ENCODE measurements around the gene MBTPS2.
"Not testable (repeated sequence)": the region's sequence is repeated elsewhere in the genome, so short reads cannot be mapped to it uniquely, and the experiment has no call there.

The MBTPS2 gene

GRCh38 chrX:21856504-21856903 lies 17.1 kb downstream of the MBTPS2 start:
- DNase-seq (ENCODE audit: low read depth in 1 of 2, low spot score in 1 of 2), result no peak

DNA sequence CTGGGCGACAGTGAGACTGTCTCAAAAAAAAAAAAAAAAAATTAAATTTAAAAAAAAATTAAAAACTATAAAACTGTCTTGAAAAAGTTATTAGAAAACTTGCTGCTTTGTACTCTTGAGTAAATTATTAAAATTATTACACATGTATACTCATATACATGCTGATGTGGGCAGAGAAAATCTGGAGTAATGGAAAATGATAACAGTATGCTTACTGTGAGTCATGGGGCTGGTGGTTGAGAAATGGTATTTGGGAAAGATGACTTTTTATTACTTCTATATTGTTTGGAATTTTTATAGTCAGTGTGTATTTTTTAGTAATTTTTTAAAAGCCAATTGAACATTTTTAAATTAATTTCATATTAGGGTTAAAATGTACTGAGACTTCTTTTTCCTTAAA lies 23.8 kb downstream of the MBTPS2 start:
- DNase-seq (ENCODE audit: low read depth in 1 of 2, low spot score in 1 of 2), result no peak

- DNase-seq (ENCODE audit: low read depth in 1 of 2, low spot score in 1 of 2), result no peak
These were observed 26.0 kb downstream of the MBTPS2 start for GRCh38 chrX:21865436-21865835.

DNA sequence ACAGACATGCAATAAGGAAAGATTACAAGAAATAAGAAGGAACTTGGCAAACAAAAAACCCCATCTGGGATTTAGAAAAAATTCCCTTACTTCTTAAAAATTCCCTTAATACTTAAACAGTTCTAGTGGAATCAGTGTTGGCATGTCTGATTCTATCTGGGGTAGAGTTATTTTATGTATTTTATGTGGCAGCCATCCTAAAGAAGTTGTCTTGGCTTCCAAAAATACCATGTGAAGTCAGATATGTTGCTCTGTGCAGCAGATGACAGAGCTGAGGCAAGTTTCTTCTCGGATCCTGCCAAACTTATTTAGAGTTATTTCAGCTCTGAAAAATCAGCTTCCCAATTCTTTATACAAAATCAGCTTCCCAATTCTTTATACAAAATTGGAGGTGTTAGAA lies 31.1 kb downstream of the MBTPS2 start:
- DNase-seq (ENCODE audit: low read depth in 1 of 2, low spot score in 1 of 2), result no peak

GRCh38 chrX:21873063-21873775 lies 33.8 kb downstream of the MBTPS2 start:
- no peak for DNase-seq (ENCODE audit: low read depth in 1 of 2, low spot score in 1 of 2)

- not testable (repeated sequence) for DNase-seq (ENCODE audit: low read depth in 1 of 2, low spot score in 1 of 2)
These were observed 34.8 kb downstream of the MBTPS2 start for GRCh38 chrX:21874182-21874581.

DNA sequence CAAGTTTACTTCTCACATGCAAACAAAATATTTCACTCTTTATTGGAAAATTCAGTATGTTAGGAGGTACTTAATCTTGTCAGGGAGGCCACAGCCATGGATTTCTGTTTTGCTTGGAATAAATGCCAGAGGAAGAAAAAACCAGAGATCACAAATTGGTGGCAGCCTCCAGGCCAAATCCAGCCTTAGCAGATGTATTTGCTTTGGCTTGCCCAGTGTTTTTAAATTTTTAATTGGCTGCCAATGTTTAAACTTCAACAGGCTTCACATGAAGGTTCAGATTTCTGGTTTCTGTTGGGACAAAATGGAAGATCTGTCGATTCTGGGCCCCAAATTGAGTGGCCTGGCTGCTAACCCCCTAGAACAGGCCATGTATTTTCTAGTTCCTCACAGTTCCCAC lies 35.6 kb downstream of the MBTPS2 start:
- no peak for DNase-seq (ENCODE audit: low read depth in 1 of 2, low spot score in 1 of 2)

DNA sequence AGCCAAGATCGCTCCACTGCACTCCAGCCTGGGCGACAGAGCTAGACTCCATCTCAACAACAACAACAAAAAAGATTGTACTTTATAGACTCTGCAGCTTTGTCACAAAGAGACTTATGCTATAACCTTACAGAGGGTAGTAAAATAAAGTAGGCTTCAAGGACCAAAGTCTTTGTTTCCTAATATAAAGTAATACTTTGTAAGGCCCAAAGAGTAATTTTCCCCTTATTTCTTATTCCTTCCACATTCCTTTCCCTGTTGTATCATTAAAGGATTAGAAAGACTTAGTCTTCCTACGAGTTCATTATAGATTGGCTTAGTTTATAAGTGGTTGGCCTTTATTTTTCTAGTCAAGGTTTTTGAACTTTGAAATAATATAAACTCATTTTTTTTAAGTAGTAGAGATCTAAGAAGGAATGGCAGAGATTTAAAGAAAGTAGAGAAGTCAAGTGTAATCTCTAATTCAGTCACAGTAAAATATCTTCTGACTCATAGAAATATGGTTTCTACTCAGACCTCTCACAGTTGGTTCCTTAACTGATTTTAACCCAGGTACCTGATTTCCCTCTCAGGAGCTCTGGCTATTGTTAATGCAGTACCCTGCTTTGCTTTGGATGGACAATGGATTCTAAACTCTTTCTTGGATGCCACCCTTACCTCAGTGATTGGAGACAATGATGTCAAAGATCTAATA lies 42.6 kb downstream of the MBTPS2 start:
- DNase-seq (ENCODE audit: low read depth in 1 of 2, low spot score in 1 of 2), result no peak

DNA sequence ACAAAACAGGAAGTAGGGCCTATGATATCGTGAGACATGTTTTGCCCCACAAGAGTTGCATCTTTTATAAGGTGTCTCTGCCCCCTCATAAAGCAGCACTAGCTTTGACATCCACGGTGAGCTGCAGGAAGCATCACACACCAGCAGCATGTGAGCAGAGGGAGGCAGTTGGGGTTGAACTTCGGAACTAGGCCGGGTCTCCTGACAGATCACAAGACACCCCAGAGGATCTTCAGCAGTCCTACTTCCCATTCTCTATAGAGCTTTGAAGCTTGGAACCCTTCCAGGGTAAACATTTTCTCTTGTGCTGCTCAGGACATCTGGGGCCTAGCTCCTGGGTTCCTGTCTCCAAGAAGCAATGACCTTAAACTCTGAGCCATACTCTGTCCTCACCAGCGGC lies 43.8 kb downstream of the MBTPS2 start:
- DNase-seq (ENCODE audit: low read depth in 1 of 2, low spot score in 1 of 2), result no peak

GRCh38 chrX:21885568-21885967 lies 46.2 kb downstream of the MBTPS2 start:
- no peak for DNase-seq (ENCODE audit: low read depth in 1 of 2, low spot score in 1 of 2)

GRCh38 chrX:21905313-21905712 lies 65.9 kb downstream of the MBTPS2 start:
- DNase-seq (ENCODE audit: low read depth in 1 of 2, low spot score in 1 of 2), result no peak

GRCh38 chrX:21905953-21906352 lies 66.5 kb downstream of the MBTPS2 start:
- DNase-seq (ENCODE audit: low read depth in 1 of 2, low spot score in 1 of 2), result no peak

DNA sequence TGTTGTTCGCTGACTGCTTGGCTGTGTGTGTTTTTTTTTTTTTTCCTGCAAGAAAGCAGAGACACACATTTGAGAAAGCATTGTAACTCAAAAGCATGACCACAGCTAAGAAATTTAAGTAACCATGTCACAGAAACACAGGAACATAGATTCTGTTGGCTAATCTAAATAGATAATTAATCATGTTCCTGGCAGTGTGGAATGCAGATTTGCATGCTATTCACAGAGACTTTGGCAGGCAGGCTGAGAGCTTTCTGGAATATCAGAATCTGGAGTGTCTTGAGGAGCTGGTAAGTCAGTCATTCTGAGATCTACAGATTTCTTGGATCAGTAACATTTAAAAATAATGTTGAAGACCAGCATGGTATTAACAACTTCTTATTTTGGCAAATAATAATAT lies 67.8 kb downstream of the MBTPS2 start:
- no peak for DNase-seq (ENCODE audit: low read depth in 1 of 2, low spot score in 1 of 2)

- no peak for DNase-seq (ENCODE audit: low read depth in 1 of 2, low spot score in 1 of 2)
These were observed 72.1 kb downstream of the MBTPS2 start for GRCh38 chrX:21911481-21911880.

DNA sequence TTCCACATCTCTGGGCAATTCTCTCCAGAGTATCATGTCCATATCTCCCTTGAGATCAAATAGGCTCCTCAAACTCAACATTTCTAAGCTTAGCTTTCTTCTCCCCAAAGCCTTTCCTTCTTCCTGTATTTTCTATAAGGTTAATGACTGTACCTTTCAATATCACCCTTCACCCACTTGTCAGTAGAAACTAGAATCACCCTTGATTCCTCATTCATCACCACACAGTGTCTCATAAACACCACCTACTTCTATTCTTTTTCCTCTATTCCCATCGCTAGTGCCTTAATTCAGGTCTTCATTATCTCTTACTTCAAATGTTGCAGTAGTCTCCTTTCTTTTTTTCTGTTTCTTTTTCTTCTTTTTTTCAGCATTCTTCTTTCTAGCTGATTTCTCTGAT lies 72.8 kb downstream of the MBTPS2 start:
- no peak for DNase-seq (ENCODE audit: low read depth in 1 of 2, low spot score in 1 of 2)

DNA sequence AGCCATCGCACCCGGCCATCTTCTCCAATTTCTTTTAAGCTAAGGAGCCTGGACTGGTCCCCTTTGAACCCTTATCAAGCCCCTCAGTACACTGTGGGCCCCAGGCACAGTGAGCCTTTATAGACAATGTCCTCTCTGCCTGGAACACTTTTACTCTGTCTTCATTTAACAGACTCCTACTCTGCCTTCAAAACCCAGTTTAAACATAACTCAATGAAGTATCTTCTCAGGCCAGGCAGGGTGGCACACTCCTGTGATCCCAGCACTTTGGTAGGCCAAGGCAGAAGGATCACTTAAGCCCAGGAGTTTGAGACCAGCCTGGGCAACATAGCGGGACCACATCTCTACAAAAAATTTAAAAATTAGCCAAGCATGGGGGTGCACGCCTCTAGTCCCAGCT lies 73.6 kb downstream of the MBTPS2 start:
- DNase-seq (ENCODE audit: low read depth in 1 of 2, low spot score in 1 of 2), result no peak

DNA sequence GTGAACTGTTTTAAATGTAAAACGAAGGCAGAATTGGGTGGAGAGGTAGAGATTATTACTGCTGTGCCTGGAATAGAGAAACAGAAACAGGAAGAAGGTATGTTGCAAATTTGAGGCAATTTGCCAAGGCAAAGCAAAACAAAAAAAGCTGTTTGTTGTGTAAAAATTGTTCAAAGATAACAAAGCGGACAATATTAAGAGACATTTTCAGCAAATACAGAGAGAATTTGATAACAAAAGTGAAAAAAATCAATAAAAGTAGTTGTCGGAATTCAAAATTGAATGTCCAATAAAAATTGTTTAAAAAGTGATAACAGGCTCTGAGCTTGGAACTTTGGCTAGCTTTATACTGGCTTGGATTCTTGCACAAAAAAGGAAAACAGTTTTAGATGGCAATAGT lies 86.7 kb downstream of the MBTPS2 start:
- no peak for DNase-seq (ENCODE audit: low read depth in 1 of 2, low spot score in 1 of 2)

DNA sequence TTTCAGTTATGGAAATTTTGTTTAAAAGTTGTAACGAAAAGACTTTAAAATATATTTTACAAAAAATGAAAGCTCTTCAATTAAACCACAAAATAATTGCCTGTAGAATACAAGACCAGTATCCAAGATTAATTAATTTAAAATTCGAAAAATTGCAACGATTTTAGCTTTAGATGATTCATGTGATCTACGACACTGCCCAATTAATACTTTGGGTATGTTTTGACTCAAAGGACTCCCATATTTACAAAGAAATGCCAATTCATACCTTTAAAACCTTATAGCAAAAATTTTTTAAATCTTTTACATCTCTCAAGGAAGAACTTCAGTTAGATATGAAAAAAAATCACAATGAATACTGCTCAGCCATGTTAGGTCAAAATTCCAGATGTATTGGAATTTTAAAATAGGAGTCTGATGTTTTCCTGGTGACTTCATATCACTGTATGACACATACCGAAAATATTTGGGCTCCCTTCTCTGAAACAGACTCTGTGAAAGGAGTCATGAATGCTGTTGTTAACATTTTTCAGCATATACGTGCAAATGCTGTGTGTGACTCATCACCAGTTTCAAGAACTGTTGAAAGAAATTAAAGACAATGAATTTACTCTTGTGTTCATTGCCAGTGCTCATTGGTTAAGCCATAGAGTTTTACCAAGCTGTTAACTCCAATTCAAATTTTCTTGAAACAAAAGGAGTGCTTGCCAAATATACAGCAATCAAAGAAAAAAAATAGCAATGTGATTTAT lies 87.3 kb downstream of the MBTPS2 start:
- no peak for DNase-seq (ENCODE audit: low read depth in 1 of 2, low spot score in 1 of 2)

DNA sequence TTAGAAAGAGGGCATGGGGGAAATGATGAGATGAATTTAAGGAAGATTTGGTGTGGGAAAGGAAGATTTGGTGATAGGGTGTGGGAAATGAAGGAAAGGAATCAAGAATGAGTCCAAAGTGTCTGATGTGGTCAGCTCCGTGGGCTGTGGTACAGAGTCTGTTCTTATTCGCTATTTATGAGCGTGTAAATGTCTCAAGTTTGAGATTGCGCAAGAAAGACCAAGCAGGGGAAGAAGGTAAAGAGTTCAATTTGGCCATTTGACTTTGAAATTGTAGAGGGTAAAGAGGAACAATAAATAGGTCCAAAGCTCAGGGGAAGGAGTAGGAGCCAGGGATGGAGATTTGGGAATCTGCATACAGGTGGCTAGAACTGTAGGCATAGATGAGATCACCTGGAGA lies 89.8 kb downstream of the MBTPS2 start:
- DNase-seq (ENCODE audit: low read depth in 1 of 2, low spot score in 1 of 2), result no peak

DNA sequence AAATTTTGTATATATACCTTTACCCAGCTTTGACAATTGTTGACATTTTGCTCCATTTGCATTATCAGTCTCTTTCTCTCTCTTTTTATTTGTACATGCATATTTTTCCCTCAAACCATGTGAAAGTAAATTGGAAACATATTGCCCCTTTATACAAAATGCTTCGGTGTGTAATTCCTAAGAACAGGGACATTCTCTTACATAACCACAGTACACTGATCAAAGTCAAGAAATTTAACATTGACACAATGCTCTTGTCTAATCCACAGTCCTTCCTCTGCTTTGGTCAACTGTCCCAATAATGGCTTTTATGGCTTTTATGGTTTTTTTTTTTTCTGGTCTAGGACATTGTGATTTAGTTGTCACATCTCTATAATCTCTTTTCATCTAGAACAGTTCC lies 91.6 kb downstream of the MBTPS2 start:
- DNase-seq (ENCODE audit: low read depth in 1 of 2, low spot score in 1 of 2), result no peak

DNA sequence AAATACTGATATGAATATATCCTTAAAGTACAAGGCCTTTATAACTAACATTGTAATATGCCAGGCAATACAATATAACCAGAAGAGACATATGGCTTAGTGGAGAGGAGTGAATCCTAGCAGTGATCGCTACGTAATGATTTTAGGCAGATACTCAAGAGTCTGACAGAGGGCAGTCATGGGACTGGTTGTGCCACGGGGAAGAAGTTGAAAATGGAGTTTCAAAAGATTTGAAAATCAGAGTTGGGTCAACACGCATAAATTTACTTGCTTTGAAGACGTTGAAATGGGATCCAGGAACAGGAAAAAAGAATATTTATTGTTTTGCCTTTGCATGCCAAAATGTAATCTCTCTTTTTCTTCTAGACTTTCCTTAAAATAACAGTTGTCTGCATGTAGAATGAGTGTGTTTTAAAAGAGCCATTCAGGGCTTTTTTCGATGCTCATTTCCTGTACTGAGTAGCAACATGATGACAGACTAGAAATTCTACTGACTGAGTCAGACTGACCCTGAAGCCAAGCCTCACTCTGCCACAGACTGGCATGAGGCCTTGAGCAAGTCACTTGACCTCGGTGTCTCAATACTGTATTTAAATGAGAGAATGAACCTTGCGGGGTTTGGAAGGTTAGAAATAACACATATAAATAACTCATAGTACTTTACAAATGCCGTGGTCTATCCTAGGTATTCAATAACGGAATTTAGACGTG lies 93.0 kb downstream of the MBTPS2 start:
- DNase-seq (ENCODE audit: low read depth in 1 of 2, low spot score in 1 of 2), result no peak

- no peak for DNase-seq (ENCODE audit: low read depth in 1 of 2, low spot score in 1 of 2)
These were observed 93.7 kb downstream of the MBTPS2 start for GRCh38 chrX:21933077-21933476.
